Lower lobe of right lung (tissue), 2 donors: ENCODE results near the gene GGA3. TPM values are rescaled to one million over a fixed set of nuclear protein-coding genes. Genes with fewer than 3 reads are reported as not detected.

Source experiments
- ATAC-seq, 2 donors: fragments of 200-7000 bp; cut with Tn5 transposase; one replicate each; pipeline ENCODE4 v1.9.1; 2020 to 2022; ENCODE audit warnings: mild to moderate bottlenecking in 2 of 2, moderate library complexity in 2 of 2
- DNase-seq: peaks from one replicate; pipeline ENCODE4 v3.0.0-alpha.2; 2020
- H3K27ac ChIP-seq: fragments of 200-600 bp; one replicate; pipeline ENCODE4 v1.8.0; 2022
- H3K27me3 ChIP-seq: fragments of 200-600 bp; one replicate; pipeline ENCODE4 v1.8.0; 2022; ENCODE audit warnings: low read depth
- H3K36me3 ChIP-seq: fragments of 200-600 bp; one replicate; pipeline ENCODE4 v1.8.0; 2022; ENCODE audit warnings: mild to moderate bottlenecking
- H3K4me1 ChIP-seq: fragments of 200-600 bp; one replicate; pipeline ENCODE4 v1.8.0; 2022
- H3K4me3 ChIP-seq: fragments of 200-600 bp; one replicate; pipeline ENCODE4 v1.8.0; 2022; ENCODE audit warnings: mild to moderate bottlenecking
- H3K9me3 ChIP-seq: fragments of 200-600 bp; one replicate; pipeline ENCODE4 v1.8.0; 2022
- CTCF ChIP-seq: fragments of 200-600 bp; IDR thresholded peaks from one replicate; pipeline ENCODE4 v1.8.0; 2022; ENCODE audit warnings: antibody characterized with exemption, mild to moderate bottlenecking
- intact Hi-C: fragments of 100-400 bp; cut with DNase I; formaldehyde crosslinking; loops from one replicate; pipeline ENCODE4 v1.11.0; 2022
- total RNA-seq: library from RNA; stranded (reverse); fragmentation: NEBNext Ultra II Directional; extraction: Animal tissue kit (Norgen Biotek cat#: 25700); gene quantifications from one replicate; pipeline ENCODE4 v1.2.1, GENCODE V29; 2021
- donor health status: DM: no; HTN: yes; CAD: no; lungs with severe emphysema.

The GGA3 gene
- total RNA-seq, 1 donor from 2014 or later: 68.6 TPM

- intact Hi-C loops: no loop called here
- no peaks in the 10 kb centered on the region for H3K9me3 ChIP-seq
- TF ChIP-seq CTCF: no peak
- no peak for ATAC-seq
- no peak for DNase-seq
- H3K36me3 ChIP-seq: no peaks in the 10 kb centered on the region
- H3K27ac ChIP-seq: no peak overlapping the region
- no peaks in the 10 kb centered on the region for H3K4me1 ChIP-seq
- no peaks in the 10 kb centered on the region for H3K27me3 ChIP-seq
- no peak overlapping the region for H3K4me3 ChIP-seq
Measured at GRCh38 chr17:75194879-75195278, 66.5 kb downstream of the GGA3 start.

GRCh38 chr17:75191584-75191983 lies 69.8 kb downstream of the GGA3 start:
- Histone ChIP-seq H3K4me3 (no peak overlapping the region), H3K27ac (no peak overlapping the region), H3K27me3 (no peaks in the 10 kb centered on the region), H3K4me1 (peaks cover 9% of the 10 kb centered on the region), H3K36me3 (no peaks in the 10 kb centered on the region), H3K9me3 (no peaks in the 10 kb centered on the region)
- no peak for TF ChIP-seq CTCF
- no peak for ATAC-seq
- intact Hi-C loops: no loop called here
- DNase-seq: no peak

- H3K27ac ChIP-seq: peak overlapping the region; percentile 46
- no peaks in the 10 kb centered on the region for H3K27me3 ChIP-seq
- H3K4me1 ChIP-seq: peaks cover 12% of the 10 kb centered on the region
- H3K36me3 ChIP-seq: no peaks in the 10 kb centered on the region
- DNase-seq (no peak), ATAC-seq (no peak)
- no peak overlapping the region for H3K4me3 ChIP-seq
- H3K9me3 ChIP-seq: no peaks in the 10 kb centered on the region
- no peak for TF ChIP-seq CTCF
- intact Hi-C loops: no loop called here
Measured at GRCh38 chr17:75188614-75189013, 72.8 kb downstream of the GGA3 start.

Other genes starting within 250 kb of the GGA3 start
- gene MRPL58, start 248.9 kb downstream of the GGA3 start, total RNA-seq: 22.4 TPM
- gene ATP5PD, start 214.6 kb downstream of the GGA3 start, total RNA-seq: 171 TPM
- gene KCTD2, start 214.4 kb downstream of the GGA3 start, total RNA-seq: 22.9 TPM
- gene SLC16A5, start 173.7 kb downstream of the GGA3 start, total RNA-seq: 32.3 TPM
- gene ARMC7, start 151.6 kb downstream of the GGA3 start, total RNA-seq: 16.7 TPM
- 34.9 TPM for gene NT5C, start 129.9 kb downstream of the GGA3 start, total RNA-seq
- 61.1 TPM for gene JPT1, start 107.1 kb downstream of the GGA3 start, total RNA-seq
- gene SUMO2, start 78.6 kb downstream of the GGA3 start, total RNA-seq: 351 TPM
- gene NUP85, start 55.9 kb downstream of the GGA3 start, total RNA-seq: 66.8 TPM
- 38.3 TPM for gene MRPS7, start 273 bp upstream of the GGA3 start, total RNA-seq
- 32.1 TPM for gene MIF4GD, start 9.6 kb upstream of the GGA3 start, total RNA-seq
- 41.5 TPM for gene SLC25A19, start 27.8 kb upstream of the GGA3 start, total RNA-seq
- gene GRB2, start 144.1 kb upstream of the GGA3 start, total RNA-seq: 181 TPM
- gene TMEM94, start 195.0 kb upstream of the GGA3 start, total RNA-seq: 89.5 TPM